Naive B cell (primary cell): Measurements from ENCODE around the gene CES1. TPM values are rescaled to one million over a fixed set of nuclear protein-coding genes. Genes with fewer than 3 reads are reported as not detected.
A peak's percentile ranks its signal among the peaks of the same experiment; 100 is the strongest.
"Not testable (repeated sequence)": the region's sequence is repeated elsewhere in the genome, so short reads cannot be mapped to it uniquely, and the experiment has no call there.

Experiments used
- ATAC-seq, 2 donors: fragments of 150-1000 bp; cut with Tn5 transposase; 2 replicates each; pipeline ENCODE4 v1.10.0; 2021; ENCODE audit warnings: low read depth in 2 of 2, mild to moderate bottlenecking in 2 of 2, moderate library complexity in 2 of 2
- DNase-seq: peaks from one replicate; pipeline ENCODE4 v3.0.0; 2022
- H3K27ac Mint-ChIP-seq, 6 donors: one replicate each; pipeline ENCODE4 v1.8.0; 2020 to 2022; ENCODE audit warnings: mild to moderate bottlenecking in 6 of 6, mixed read lengths in 6 of 6, moderate library complexity in 5 of 6, inconsistent platforms in 2 of 6
- H3K27me3 Mint-ChIP-seq, 3 donors: one replicate each; pipeline ENCODE4 v1.8.0; 2021 to 2022; ENCODE audit warnings: mixed read lengths in 3 of 3, mild to moderate bottlenecking in 1 of 3
- H3K36me3 Mint-ChIP-seq, 2 donors: one replicate each; pipeline ENCODE4 v1.8.0; 2020 to 2022; ENCODE audit warnings: mixed read lengths in 2 of 2, inconsistent platforms in 1 of 2, mild to moderate bottlenecking in 1 of 2
- H3K4me1 Mint-ChIP-seq, 3 donors: one replicate each; pipeline ENCODE4 v1.8.0; 2020 to 2022; ENCODE audit warnings: mixed read lengths in 3 of 3, inconsistent platforms in 1 of 3, mild to moderate bottlenecking in 1 of 3, moderate library complexity in 1 of 3
- H3K4me3 Mint-ChIP-seq, 8 donors: one replicate each; pipeline ENCODE4 v1.8.0; 2020 to 2022; ENCODE audit warnings: mild to moderate bottlenecking in 8 of 8, mixed read lengths in 8 of 8, moderate library complexity in 8 of 8, inconsistent platforms in 2 of 8
- H3K9me3 Mint-ChIP-seq, 7 donors: one replicate each; pipeline ENCODE4 v1.8.0; 2020 to 2022; ENCODE audit warnings: mixed read lengths in 7 of 7, mild to moderate bottlenecking in 5 of 7, inconsistent platforms in 2 of 7, moderate library complexity in 1 of 7
- polyA plus RNA-seq, 6 donors: library from polyadenylated mRNA; unstranded; fragments of 300-500 nt; fragmentation: Illumina TruSeq; gene quantifications; one replicate each; pipeline ENCODE4 v1.2.3, GENCODE V29; 2021; ENCODE audit warnings: low read depth in 6 of 6

The CES1 gene
- polyA plus RNA-seq, 6 donors from 2014 or later = 1.3 TPM; not detected in 5

DNA sequence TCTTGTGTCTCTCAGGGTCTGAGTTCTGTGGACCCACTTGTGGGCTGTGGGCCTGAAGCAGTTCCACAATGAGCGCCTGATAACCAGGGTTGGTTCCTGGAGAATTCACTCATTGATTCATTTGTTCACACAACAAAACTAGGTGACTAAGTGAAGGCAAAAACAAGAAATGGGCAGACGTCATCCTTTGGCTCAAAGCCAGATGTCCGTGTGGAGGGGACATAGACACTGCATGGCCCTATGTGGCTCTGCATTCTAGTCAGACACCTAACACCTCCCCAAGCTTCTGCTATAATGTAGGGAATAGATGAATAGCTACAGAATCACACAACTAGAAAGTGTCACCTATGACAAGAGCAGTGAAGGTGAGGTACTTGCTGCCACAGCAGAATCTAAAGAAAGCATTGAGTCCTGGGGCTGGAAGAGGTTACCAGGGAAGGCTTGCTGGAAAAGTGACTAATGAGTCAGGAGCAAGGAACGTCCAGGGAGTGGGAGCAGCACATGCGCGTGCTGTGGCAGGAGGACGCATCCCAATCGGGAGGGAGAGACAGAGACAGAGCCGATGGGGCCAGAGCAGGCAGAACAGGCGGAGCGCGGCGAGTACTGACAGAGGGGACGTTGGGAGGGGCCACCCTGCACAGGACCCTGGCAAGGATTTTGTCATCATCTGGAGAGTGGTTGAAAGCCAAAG is 58.9 kb downstream of the CES1 start:
- peaks cover 0 to 3% (median 0%) of the 10 kb centered on the region in 3 donors for H3K4me1 Mint-ChIP-seq
- peaks cover 7 to 28% (median 16%) of the 10 kb centered on the region in 3 donors for H3K27me3 Mint-ChIP-seq
- no peak overlapping the region for H3K4me3 Mint-ChIP-seq
- DNase-seq (no peak), ATAC-seq (no peak)
- H3K27ac Mint-ChIP-seq = no peak overlapping the region
- H3K36me3 Mint-ChIP-seq = no peaks in the 10 kb centered on the region
- peaks cover 0 to 12% (median 0%) of the 10 kb centered on the region in 7 donors for H3K9me3 Mint-ChIP-seq

DNA sequence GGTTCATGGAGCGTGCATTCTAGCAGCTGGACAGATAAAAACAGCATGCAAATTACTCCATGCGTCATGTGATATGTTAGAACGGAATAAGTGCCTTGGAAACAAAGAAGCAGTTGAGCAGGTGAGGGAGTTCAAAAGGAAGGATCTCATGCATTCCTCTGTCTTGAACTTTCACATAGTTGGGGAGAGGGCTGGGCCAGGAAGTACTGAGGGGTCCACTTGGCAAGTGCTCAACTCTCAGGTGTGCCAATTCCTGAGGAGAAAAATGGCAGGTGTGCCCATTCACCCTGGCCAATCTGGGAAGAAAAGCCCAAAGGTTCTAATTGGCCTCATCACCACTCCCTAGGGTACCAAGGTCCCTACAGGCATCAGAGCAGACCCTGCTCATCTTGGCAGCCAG is 67.7 kb downstream of the CES1 start:
- no peaks in the 10 kb centered on the region for H3K36me3 Mint-ChIP-seq
- no peaks in the 10 kb centered on the region for H3K4me1 Mint-ChIP-seq
- no peak for ATAC-seq
- H3K4me3 Mint-ChIP-seq = no peak overlapping the region
- no peak for DNase-seq
- H3K27me3 Mint-ChIP-seq = peaks cover 13 to 21% (median 16%) of the 10 kb centered on the region in 3 donors
- no peak overlapping the region for H3K27ac Mint-ChIP-seq
- peaks cover 0 to 5% (median 0%) of the 10 kb centered on the region in 7 donors for H3K9me3 Mint-ChIP-seq

DNA sequence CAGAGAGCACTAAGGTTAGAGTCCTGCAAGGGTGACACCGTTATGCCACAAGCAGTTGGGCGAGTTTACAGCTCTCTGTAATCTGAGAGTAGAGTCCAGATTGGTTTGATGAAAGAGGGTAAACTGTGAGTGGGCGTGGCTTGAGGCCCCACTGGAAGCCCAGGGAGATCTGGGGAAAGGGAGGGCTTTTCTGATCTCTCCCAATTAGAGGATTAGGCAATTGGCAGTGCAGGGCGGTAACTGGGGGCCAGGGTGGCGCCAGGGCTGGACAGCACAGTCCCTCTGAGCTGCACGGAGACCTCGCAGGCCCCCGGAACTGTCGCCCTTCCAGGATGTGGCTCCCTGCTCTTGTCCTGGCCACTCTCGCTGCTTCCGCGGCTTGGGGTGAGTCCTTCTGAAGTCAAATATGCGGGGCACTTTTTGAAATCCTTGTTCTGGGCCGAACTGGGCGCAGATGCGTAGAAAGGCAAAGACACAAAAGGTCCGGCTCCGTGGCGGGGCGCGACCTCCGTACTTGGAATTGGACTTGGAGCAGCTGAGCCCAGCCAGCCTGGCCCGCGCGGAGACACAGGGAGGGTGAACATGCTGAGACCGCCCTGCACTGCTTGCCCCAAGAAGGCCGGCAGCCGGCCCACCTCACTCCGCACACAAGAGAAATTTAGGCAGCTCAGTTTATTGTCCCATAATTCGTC is 72.4 kb downstream of the CES1 start:
- Mint-ChIP-seq H3K4me1 (peaks cover 0 to 5% (median 0%) of the 10 kb centered on the region in 3 donors), H3K27me3 (peaks cover 15 to 29% (median 28%) of the 10 kb centered on the region in 3 donors), H3K4me3 (no peak overlapping the region), H3K27ac (no peak overlapping the region), H3K9me3 (peaks cover 0 to 11% (median 0%) of the 10 kb centered on the region in 7 donors), H3K36me3 (no peaks in the 10 kb centered on the region)
- no peak for ATAC-seq
- DNase-seq = no peak

DNA sequence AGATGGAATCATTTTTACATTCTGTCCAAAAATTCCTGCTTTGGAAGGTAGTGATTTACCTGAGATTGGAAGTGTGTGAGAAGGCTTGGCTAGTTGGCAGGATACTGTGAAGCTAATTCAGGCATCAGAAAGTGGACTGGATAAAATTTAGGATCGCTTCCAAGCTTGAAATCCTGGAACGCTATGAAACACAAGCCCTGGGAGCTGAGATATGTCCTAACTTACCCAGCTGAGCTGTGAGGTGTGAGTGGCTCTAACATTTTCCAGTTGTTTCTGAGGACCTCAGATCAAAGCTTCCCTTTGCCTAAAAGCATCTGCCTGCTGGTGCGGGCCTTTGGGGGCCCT is 73.0 kb downstream of the CES1 start:
- H3K27ac Mint-ChIP-seq, H3K4me3 Mint-ChIP-seq, H3K4me1 Mint-ChIP-seq, DNase-seq, H3K36me3 Mint-ChIP-seq, ATAC-seq: not testable (repeated sequence)
- H3K27me3 Mint-ChIP-seq = peaks cover 15 to 29% (median 28%) of the 10 kb centered on the region in 3 donors
- H3K9me3 Mint-ChIP-seq = peaks cover 0 to 11% (median 0%) of the 10 kb centered on the region in 7 donors

DNA sequence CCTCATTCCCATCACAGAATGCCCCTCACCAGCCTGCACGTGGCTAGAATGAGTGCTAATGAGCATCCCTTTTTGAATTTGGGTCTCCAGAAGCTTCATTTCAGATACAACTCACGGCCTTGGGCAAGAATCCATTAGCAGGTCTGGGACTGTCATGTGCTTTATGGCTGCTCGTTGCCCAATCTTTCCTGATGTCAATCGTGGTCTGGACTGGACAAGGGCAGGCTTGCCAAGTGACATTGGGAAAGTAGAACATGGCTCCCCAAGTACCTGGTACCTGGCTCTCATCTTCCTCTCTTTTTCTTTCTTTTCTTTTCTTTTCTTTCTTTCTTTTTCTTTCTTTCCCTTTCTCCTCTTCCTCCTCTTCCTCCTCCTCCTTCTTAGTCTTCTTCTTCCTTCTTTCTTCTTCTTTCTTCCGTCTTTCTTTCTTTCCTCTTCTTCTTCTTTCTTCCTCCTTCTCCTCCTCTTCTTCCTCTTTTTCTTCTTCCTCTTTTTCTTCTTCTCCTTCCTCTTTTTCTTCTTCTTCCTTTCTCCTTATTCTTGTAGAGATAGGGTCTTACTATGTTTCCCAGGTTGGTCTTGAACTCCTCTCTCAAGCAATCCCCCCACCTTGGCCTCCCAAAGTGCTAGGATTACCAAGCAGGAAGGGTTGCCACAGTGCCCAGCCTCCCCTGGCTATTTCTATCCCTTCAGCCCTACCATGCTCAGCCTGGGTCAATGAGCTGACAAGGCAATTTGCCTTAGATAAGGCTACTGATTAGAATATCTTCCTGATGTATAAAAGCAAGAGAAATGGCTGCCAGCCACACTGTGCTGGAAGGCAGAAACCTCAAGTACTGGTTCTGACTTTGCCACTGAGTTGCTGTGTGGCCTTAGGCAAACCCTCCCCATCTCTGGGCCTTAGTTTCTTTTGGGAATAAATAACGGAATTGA is 75.0 kb downstream of the CES1 start:
- not testable (repeated sequence) for ATAC-seq, DNase-seq, H3K4me1 Mint-ChIP-seq, H3K36me3 Mint-ChIP-seq
- H3K27me3 Mint-ChIP-seq = peaks cover 15 to 28% (median 26%) of the 10 kb centered on the region in 3 donors
- H3K27ac Mint-ChIP-seq = peak overlapping the region in 1 of 6 donors; percentile 75
- H3K4me3 Mint-ChIP-seq = peak overlapping the region in 1 of 8 donors; percentile 59
- H3K9me3 Mint-ChIP-seq = peaks cover 0 to 14% (median 9%) of the 10 kb centered on the region in 7 donors

DNA sequence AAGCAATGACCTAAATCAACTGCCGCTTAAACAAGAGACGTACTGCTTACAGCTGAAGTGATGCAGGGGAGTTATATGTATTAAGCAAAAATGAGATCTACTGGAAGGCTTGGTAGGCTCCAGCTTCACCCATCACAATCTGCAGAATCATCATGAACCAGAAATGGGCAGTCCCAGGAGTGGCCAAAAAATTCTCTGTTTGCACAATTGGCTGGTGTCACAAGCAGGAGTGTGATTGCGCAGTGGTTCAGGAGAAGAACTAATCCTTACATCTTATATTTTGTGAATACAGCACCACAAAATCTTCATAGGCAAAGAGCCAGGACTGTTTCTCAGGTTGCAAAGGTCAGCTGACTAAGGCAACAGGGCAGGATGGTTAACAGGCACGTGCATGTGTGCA is 75.9 kb downstream of the CES1 start:
- Mint-ChIP-seq H3K27me3 (peaks cover 8 to 21% (median 17%) of the 10 kb centered on the region in 3 donors), H3K36me3 (no peaks in the 10 kb centered on the region), H3K9me3 (peaks cover 2 to 18% (median 14%) of the 10 kb centered on the region in 7 donors), H3K27ac (no peak overlapping the region), H3K4me1 (peaks cover 0 to 14% (median 7%) of the 10 kb centered on the region in 3 donors), H3K4me3 (no peak overlapping the region)
- no peak for ATAC-seq
- no peak for DNase-seq

DNA sequence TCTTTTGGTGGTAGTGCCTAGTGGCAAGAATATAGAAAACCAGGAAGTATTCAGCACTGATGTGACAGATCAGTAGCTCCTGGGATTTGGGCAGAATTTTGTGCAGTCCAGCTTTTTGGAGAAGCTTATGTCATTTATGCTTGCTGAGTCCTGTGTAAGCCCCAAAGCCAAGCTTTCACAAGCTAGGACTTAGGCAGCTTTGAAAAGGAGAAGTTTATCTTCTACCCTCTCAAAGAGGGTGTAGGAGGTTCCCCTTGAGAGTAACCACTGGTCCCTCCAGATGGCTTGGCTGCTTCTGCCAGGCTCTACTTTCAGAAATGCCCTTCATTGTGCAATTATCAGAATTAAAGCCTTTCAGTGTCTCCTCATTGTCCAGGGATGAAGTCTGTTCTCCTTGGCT is 78.8 kb downstream of the CES1 start:
- peak overlapping the region in 1 of 6 donors; percentile 44 for H3K27ac Mint-ChIP-seq
- DNase-seq = no peak
- H3K4me1 Mint-ChIP-seq = peaks cover 0 to 14% (median 7%) of the 10 kb centered on the region in 3 donors
- H3K4me3 Mint-ChIP-seq = no peak overlapping the region
- peaks cover 0 to 8% (median 0%) of the 10 kb centered on the region in 3 donors for H3K27me3 Mint-ChIP-seq
- H3K36me3 Mint-ChIP-seq = no peaks in the 10 kb centered on the region
- H3K9me3 Mint-ChIP-seq = peaks cover 2 to 19% (median 13%) of the 10 kb centered on the region in 7 donors
- ATAC-seq = no peak

DNA sequence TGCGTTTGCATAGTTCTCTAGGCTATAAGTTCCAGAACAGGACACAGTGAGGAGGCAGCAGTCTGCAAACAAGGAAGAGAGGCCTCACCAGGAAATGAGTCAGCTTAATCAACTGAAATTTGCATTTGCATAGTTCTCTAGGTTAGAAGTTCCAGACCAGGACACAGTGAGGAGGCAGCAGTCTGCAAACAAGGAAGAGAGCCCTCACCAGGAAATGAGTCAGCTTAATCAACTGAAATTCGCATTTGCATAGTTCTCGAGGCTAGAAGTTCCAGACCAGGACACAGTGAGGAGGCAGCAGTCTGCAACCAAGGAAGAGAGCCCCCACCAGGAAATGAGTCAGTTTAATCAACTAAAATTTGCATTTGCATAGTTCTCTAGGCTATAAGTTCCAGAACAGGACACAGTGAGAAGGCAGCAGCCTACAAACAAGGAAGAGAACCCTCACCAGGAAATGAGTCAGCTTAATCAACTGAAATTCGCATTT is 79.7 kb downstream of the CES1 start:
- Mint-ChIP-seq H3K4me1 (peaks cover 0 to 14% (median 7%) of the 10 kb centered on the region in 3 donors), H3K27ac (peak overlapping the region in 1 of 6 donors; percentile 38), H3K9me3 (peaks cover 2 to 19% (median 13%) of the 10 kb centered on the region in 7 donors)
- not testable (repeated sequence) for DNase-seq, H3K27me3 Mint-ChIP-seq, H3K4me3 Mint-ChIP-seq, ATAC-seq, H3K36me3 Mint-ChIP-seq

Other genes with a start within 250 kb of the CES1 start
- not detected for gene SLC6A2, start 177.1 kb downstream of the CES1 start, polyA plus RNA-seq
- not detected for gene CES5A, start 42.3 kb upstream of the CES1 start, polyA plus RNA-seq